Liver (tissue), 9 donors: ENCODE data around the gene ABCE1. TPM values are rescaled to one million over a fixed set of nuclear protein-coding genes. Genes with fewer than 3 reads are reported as not detected.

Source experiments
- DNase-seq: peaks from one replicate; pipeline ENCODE4 v3.0.0-alpha.2; 2017; ENCODE audit warnings: low spot score
- H3K27ac ChIP-seq, 2 donors: one replicate each; pipeline ENCODE4 v1.7.0; 2013; ENCODE audit warnings: inconsistent platforms in 2 of 2, low read length in 2 of 2, control low read depth in 1 of 2, low read depth in 1 of 2, mild to moderate bottlenecking in 1 of 2
- H3K27me3 ChIP-seq, 4 donors: one replicate each; pipeline versions ENCODE4 v1.6.1 to v1.7.0; 2013; ENCODE audit warnings: low read length in 3 of 4, inconsistent platforms in 1 of 4, mild to moderate bottlenecking in 1 of 4, moderate library complexity in 1 of 4; ENCODE audit not compliant: control insufficient read depth in 4 of 4, insufficient read depth in 4 of 4
- H3K36me3 ChIP-seq, 4 donors: one replicate each; pipeline versions ENCODE4 v1.6.1 to v1.7.0; 2013; ENCODE audit warnings: low read length in 3 of 4, mild to moderate bottlenecking in 3 of 4, low read depth in 1 of 4, moderate library complexity in 1 of 4; ENCODE audit not compliant: control insufficient read depth in 4 of 4, insufficient read depth in 3 of 4
- H3K4me1 ChIP-seq, 4 donors: one replicate each; pipeline versions ENCODE4 v1.6.1 to v1.7.0; 2013; ENCODE audit warnings: low read length in 3 of 4, mild to moderate bottlenecking in 3 of 4, moderate library complexity in 1 of 4; ENCODE audit not compliant: control insufficient read depth in 4 of 4, insufficient read depth in 4 of 4
- H3K4me3 ChIP-seq, 3 donors: one replicate each; pipeline versions ENCODE4 v1.6.1 to v1.7.0; 2013; ENCODE audit warnings: low read length in 3 of 3, control low read depth in 1 of 3, low read depth in 1 of 3, mild to moderate bottlenecking in 1 of 3
- H3K9ac ChIP-seq, 2 donors: one replicate each; pipeline ENCODE4 v1.7.0; 2013; ENCODE audit warnings: low read length in 2 of 2, mild to moderate bottlenecking in 2 of 2, moderate library complexity in 2 of 2, control low read depth in 1 of 2, low read depth in 1 of 2
- H3K9me3 ChIP-seq, 4 donors: one replicate each; pipeline versions ENCODE4 v1.6.1 to v1.7.0; 2013; ENCODE audit warnings: low read length in 3 of 4; ENCODE audit not compliant: control insufficient read depth in 4 of 4
- CTCF ChIP-seq: fragments of 150-350 bp; IDR thresholded peaks from 2 replicates; pipeline ENCODE4 v1.5.1; 2017; ENCODE audit warnings: improper control_type of control experiment, low read depth, low read length; ENCODE audit not compliant: missing input control
- EGR1 ChIP-seq, 2 donors: IDR thresholded peaks; 2 replicates each; pipeline ENCODE4 v1.6.1; 2016 to 2018; ENCODE audit warnings: antibody characterized with exemption in 2 of 2, low read depth in 2 of 2
- FOXA1 ChIP-seq: IDR thresholded peaks from 2 replicates; pipeline ENCODE4 v1.6.1; 2016; ENCODE audit warnings: antibody characterized with exemption
- FOXA2 ChIP-seq: IDR thresholded peaks from 2 replicates; pipeline ENCODE4 v1.6.1; 2016; ENCODE audit warnings: antibody characterized with exemption
- GABPA ChIP-seq, 2 donors: IDR thresholded peaks in 1 of 2; conservative IDR thresholded peaks in 1 of 2; 2 replicates each; pipeline ENCODE4 v1.6.1; 2016; ENCODE audit warnings: antibody characterized with exemption in 2 of 2, mild to moderate bottlenecking in 1 of 2, moderate library complexity in 1 of 2
- HNF4A ChIP-seq, 2 donors: conservative IDR thresholded peaks; 2 replicates each; pipeline ENCODE4 v1.6.1; 2016; ENCODE audit warnings: antibody characterized with exemption in 2 of 2, mild to moderate bottlenecking in 2 of 2
- HNF4G ChIP-seq: IDR thresholded peaks from 2 replicates; pipeline ENCODE4 v1.6.1; 2016; ENCODE audit warnings: antibody characterized with exemption
- JUND ChIP-seq, 2 donors: IDR thresholded peaks; 2 replicates each; pipeline ENCODE4 v1.6.1; 2016; ENCODE audit warnings: antibody characterized with exemption in 2 of 2
- MAX ChIP-seq: IDR thresholded peaks from 2 replicates; pipeline ENCODE4 v1.6.1; 2016; ENCODE audit warnings: antibody characterized with exemption
- NR2F2 ChIP-seq: IDR thresholded peaks from 2 replicates; pipeline ENCODE4 v1.6.1; 2016; ENCODE audit warnings: antibody characterized with exemption
- RAD21 ChIP-seq, 2 donors: IDR thresholded peaks; 2 replicates each; pipeline ENCODE4 v1.6.1; 2016; ENCODE audit warnings: antibody characterized with exemption in 2 of 2, mild to moderate bottlenecking in 2 of 2
- RXRA ChIP-seq, 2 donors: IDR thresholded peaks; 2 replicates each; pipeline ENCODE4 v1.6.1; 2017 to 2018; ENCODE audit warnings: antibody characterized with exemption in 2 of 2, mild to moderate bottlenecking in 1 of 2
- SP1 ChIP-seq: IDR thresholded peaks from 2 replicates; pipeline ENCODE4 v1.6.1; 2018; ENCODE audit warnings: antibody characterized with exemption, mild to moderate bottlenecking
- TAF1 ChIP-seq: conservative IDR thresholded peaks from 2 replicates; pipeline ENCODE4 v1.6.1; 2016; ENCODE audit warnings: antibody characterized with exemption, mild to moderate bottlenecking
- YY1 ChIP-seq: IDR thresholded peaks from 2 replicates; pipeline ENCODE4 v1.6.1; 2016; ENCODE audit warnings: antibody characterized with exemption, mild to moderate bottlenecking
- WGBS: extraction: QIAGEN DNeasy Blood & Tissue Kit; methylation state at CpG from one replicate; pipeline ENCODE4 v1.1.7; 2013; 5-methylcytosine and 5-hydroxymethylcytosine counted together
- polyA plus RNA-seq, 2 donors: library from polyadenylated mRNA; stranded (reverse) in 1 of 2; unstranded in 1 of 2; fragments of 200-250 nt in 1 of 2; fragments of >200 nt in 1 of 2; fragmentation: Nextera tagmentation in 1 of 2; extraction: Ambion mirVana in 1 of 2; gene quantifications; one replicate each; pipeline versions ENCODE4 v1.2.1 to v1.2.3, GENCODE V29; 2013 to 2015
- total RNA-seq, 2 donors: library from RNA; depleted of rRNA; stranded (reverse); fragments of >200 nt; gene quantifications; one replicate each; pipeline ENCODE4 v1.2.3, GENCODE V29; 2014
- TF ChIP-seq, protein P1 (sequence below): IDR thresholded peaks from 2 replicates; pipeline ENCODE4 v1.6.1; 2016; ENCODE audit warnings: antibody characterized with exemption
- TF ChIP-seq, protein P2 (sequence below): IDR thresholded peaks from 2 replicates; pipeline ENCODE4 v1.6.1; 2016; ENCODE audit warnings: antibody characterized with exemption
- TF ChIP-seq, protein P3 (sequence below): IDR thresholded peaks from 2 replicates; pipeline ENCODE4 v1.6.1; 2016; ENCODE audit warnings: antibody characterized with exemption, mild to moderate bottlenecking
- donor health status: healthy.
- donor health status: healthy.
- donor health status: healthy.
- donor health status: healthy.
- donor health status: healthy.

Gene ABCE1
- total and polyA plus RNA-seq, 4 donors = 12.7 to 59.8 (median 31.0) TPM

DNA sequence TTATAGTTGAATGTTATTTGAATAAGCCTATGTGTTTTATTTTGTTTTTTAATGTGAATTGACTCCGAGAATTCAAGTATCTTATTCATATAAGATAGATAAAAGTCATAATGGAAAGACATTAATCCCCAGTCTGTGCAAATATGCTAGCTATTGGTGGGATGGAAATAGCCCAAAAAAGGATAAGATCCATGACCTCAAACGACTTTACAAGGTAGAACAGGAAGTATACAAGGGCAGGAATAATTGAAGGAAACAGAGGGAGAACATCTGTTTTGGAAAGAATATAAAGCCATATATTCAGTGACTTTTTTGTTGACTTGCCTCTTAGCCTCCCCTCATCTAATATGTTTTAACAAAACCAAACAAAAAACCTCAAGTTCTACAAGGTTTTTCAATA is 9.0 kb downstream of the ABCE1 start:
- Histone ChIP-seq H3K4me1 (no peaks in the 10 kb centered on the region), H3K9ac (no peak overlapping the region), H3K36me3 (peaks cover 5 to 60% (median 36%) of the 10 kb centered on the region in 4 donors), H3K27me3 (no peaks in the 10 kb centered on the region), H3K9me3 (no peaks in the 10 kb centered on the region), H3K4me3 (no peak overlapping the region), H3K27ac (no peak overlapping the region)
- no peak for DNase-seq
- no peak for TF ChIP-seq GABPA (IDR thresholded peaks at IDR 0.05 in 1 of 2, conservative IDR thresholded peaks at IDR 0.05 in 1 of 2)
- TF ChIP-seq JUND (IDR thresholded peaks at IDR 0.05) = no peak
- no peak for TF ChIP-seq EGR1 (IDR thresholded peaks at IDR 0.05; ENCODE audit: low read depth in 2 of 2)
- TF ChIP-seq TAF1 = no peak
- TF ChIP-seq RXRA (IDR thresholded peaks at IDR 0.05) = no peak
- TF ChIP-seq HNF4A (conservative IDR thresholded peaks at IDR 0.05) = no peak
- TF ChIP-seq, protein P1, sequence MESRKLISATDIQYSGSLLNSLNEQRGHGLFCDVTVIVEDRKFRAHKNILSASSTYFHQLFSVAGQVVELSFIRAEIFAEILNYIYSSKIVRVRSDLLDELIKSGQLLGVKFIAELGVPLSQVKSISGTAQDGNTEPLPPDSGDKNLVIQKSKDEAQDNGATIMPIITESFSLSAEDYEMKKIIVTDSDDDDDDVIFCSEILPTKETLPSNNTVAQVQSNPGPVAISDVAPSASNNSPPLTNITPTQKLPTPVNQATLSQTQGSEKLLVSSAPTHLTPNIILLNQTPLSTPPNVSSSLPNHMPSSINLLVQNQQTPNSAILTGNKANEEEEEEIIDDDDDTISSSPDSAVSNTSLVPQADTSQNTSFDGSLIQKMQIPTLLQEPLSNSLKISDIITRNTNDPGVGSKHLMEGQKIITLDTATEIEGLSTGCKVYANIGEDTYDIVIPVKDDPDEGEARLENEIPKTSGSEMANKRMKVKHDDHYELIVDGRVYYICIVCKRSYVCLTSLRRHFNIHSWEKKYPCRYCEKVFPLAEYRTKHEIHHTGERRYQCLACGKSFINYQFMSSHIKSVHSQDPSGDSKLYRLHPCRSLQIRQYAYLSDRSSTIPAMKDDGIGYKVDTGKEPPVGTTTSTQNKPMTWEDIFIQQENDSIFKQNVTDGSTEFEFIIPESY = no peak
- no peak for TF ChIP-seq SP1
- TF ChIP-seq CTCF = no peak
- no peak for TF ChIP-seq FOXA1
- no peak for TF ChIP-seq HNF4G
- TF ChIP-seq YY1 = no peak
- TF ChIP-seq, protein P2, sequence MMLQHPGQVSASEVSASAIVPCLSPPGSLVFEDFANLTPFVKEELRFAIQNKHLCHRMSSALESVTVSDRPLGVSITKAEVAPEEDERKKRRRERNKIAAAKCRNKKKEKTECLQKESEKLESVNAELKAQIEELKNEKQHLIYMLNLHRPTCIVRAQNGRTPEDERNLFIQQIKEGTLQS = no peak
- 78% methylated on average over 2 of the region's 2 CpGs for WGBS

- TF ChIP-seq FOXA1 = no peak
- no peak for TF ChIP-seq YY1
- TF ChIP-seq HNF4A (conservative IDR thresholded peaks at IDR 0.05) = no peak
- TF ChIP-seq HNF4G = no peak
- TF ChIP-seq JUND (IDR thresholded peaks at IDR 0.05) = no peak
- no peak for TF ChIP-seq RXRA (IDR thresholded peaks at IDR 0.05)
- TF ChIP-seq MAX = no peak
- no peak for TF ChIP-seq FOXA2
- TF ChIP-seq GABPA (IDR thresholded peaks at IDR 0.05 in 1 of 2, conservative IDR thresholded peaks at IDR 0.05 in 1 of 2) = no peak
- no peak for TF ChIP-seq SP1
- TF ChIP-seq, protein P3, sequence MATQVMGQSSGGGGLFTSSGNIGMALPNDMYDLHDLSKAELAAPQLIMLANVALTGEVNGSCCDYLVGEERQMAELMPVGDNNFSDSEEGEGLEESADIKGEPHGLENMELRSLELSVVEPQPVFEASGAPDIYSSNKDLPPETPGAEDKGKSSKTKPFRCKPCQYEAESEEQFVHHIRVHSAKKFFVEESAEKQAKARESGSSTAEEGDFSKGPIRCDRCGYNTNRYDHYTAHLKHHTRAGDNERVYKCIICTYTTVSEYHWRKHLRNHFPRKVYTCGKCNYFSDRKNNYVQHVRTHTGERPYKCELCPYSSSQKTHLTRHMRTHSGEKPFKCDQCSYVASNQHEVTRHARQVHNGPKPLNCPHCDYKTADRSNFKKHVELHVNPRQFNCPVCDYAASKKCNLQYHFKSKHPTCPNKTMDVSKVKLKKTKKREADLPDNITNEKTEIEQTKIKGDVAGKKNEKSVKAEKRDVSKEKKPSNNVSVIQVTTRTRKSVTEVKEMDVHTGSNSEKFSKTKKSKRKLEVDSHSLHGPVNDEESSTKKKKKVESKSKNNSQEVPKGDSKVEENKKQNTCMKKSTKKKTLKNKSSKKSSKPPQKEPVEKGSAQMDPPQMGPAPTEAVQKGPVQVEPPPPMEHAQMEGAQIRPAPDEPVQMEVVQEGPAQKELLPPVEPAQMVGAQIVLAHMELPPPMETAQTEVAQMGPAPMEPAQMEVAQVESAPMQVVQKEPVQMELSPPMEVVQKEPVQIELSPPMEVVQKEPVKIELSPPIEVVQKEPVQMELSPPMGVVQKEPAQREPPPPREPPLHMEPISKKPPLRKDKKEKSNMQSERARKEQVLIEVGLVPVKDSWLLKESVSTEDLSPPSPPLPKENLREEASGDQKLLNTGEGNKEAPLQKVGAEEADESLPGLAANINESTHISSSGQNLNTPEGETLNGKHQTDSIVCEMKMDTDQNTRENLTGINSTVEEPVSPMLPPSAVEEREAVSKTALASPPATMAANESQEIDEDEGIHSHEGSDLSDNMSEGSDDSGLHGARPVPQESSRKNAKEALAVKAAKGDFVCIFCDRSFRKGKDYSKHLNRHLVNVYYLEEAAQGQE = no peak
- no peak for TF ChIP-seq NR2F2
- TF ChIP-seq TAF1 = no peak
- TF ChIP-seq, protein P1 = no peak
- no peak for TF ChIP-seq EGR1 (IDR thresholded peaks at IDR 0.05; ENCODE audit: low read depth in 2 of 2)
- TF ChIP-seq, protein P2 = no peak
- no peak for TF ChIP-seq CTCF
- no peak for TF ChIP-seq RAD21 (IDR thresholded peaks at IDR 0.05)
- H3K27ac ChIP-seq = no peak overlapping the region
- no peak overlapping the region for H3K4me3 ChIP-seq
- no peak overlapping the region for H3K9ac ChIP-seq
- H3K27me3 ChIP-seq = no peaks in the 10 kb centered on the region
- no peaks in the 10 kb centered on the region for H3K4me1 ChIP-seq
- H3K9me3 ChIP-seq = no peaks in the 10 kb centered on the region
- no peak for DNase-seq
- peaks cover 5 to 70% (median 43%) of the 10 kb centered on the region in 4 donors for H3K36me3 ChIP-seq
Observed at GRCh38 chr4:145108128-145108527, 10.0 kb downstream of the ABCE1 start.
